ENCODE results near the gene RNPEPL1.
A peak's percentile ranks its signal among the peaks of the same experiment; 100 is the strongest.

The RNPEPL1 gene

GRCh38 chr2:240560084-240560479 is 8.2 kb upstream of the RNPEPL1 start, which contains the start of gene DUSP28 (continued):
- TF ChIP-seq PATZ1 (tag by site-specific recombination; IDR thresholded peaks at IDR 0.05) (peak; percentile 78), ZNF596 (tag by site-specific recombination; IDR thresholded peaks at IDR 0.05) (no peak), ZNF214 (tag by site-specific recombination; IDR thresholded peaks at IDR 0.05; ENCODE audit: borderline replicate concordance) (no peak), KLF8 (tag by site-specific recombination; IDR thresholded peaks at IDR 0.05) (peak; percentile 69; the same call in 1 of the 2 replicates), SALL2 (tag by site-specific recombination; IDR thresholded peaks at IDR 0.05; ENCODE audit: borderline replicate concordance) (no peak), ZIC2 (tag by site-specific recombination; IDR thresholded peaks at IDR 0.05) (peak; percentile 29; the same call in 1 of the 2 replicates), ZNF140 (tag by site-specific recombination; IDR thresholded peaks at IDR 0.05) (no peak), TRIM28 (IDR thresholded peaks at IDR 0.05; ENCODE audit: borderline replicate concordance, low read length) (no peak), ZXDB (tag by site-specific recombination; IDR thresholded peaks at IDR 0.05) (peak; percentile 18; the same call in 1 of the 2 replicates), RBAK (tag by site-specific recombination; IDR thresholded peaks at IDR 0.05) (no peak), ZNF704 (tag by site-specific recombination; IDR thresholded peaks at IDR 0.05) (no peak), AEBP2 (tag by site-specific recombination; IDR thresholded peaks at IDR 0.05; ENCODE audit: borderline replicate concordance) (no peak), ZBTB48 (tag by site-specific recombination; IDR thresholded peaks at IDR 0.05) (peak; percentile 48), ZNF837 (tag by site-specific recombination; IDR thresholded peaks at IDR 0.05) (no peak), ZNF48 (tag by site-specific recombination; IDR thresholded peaks at IDR 0.05) (no peak), WT1 (tag by site-specific recombination; IDR thresholded peaks at IDR 0.05) (no peak), ZNF19 (tag by site-specific recombination; IDR thresholded peaks at IDR 0.05; ENCODE audit: low read depth) (no peak), ZNF560 (tag by site-specific recombination; IDR thresholded peaks at IDR 0.05; ENCODE audit: borderline replicate concordance) (no peak), ZBTB7A (tag by site-specific recombination; IDR thresholded peaks at IDR 0.05; ENCODE audit: low read depth) (no peak), ZNF785 (tag by site-specific recombination; IDR thresholded peaks at IDR 0.05) (no peak), ZNF133 (tag by site-specific recombination; IDR thresholded peaks at IDR 0.05) (no peak), ZEB2 (tag by site-specific recombination; IDR thresholded peaks at IDR 0.05) (peak; percentile 31; the same call in 1 of the 2 replicates), ZNF549 (tag by site-specific recombination; IDR thresholded peaks at IDR 0.05) (no peak), ZNF488 (tag by site-specific recombination; IDR thresholded peaks at IDR 0.05) (no peak), ZNF843 (tag by site-specific recombination; IDR thresholded peaks at IDR 0.05) (0 out of 2 replicates have a peak, but pooled peaks have one; percentile 24), ZNF146 (tag by site-specific recombination; IDR thresholded peaks at IDR 0.05) (no peak), SP2 (tag by site-specific recombination; IDR thresholded peaks at IDR 0.05) (peak; percentile 74), ZBTB17 (tag by site-specific recombination; IDR thresholded peaks at IDR 0.05) (no peak), ZSCAN16 (tag by site-specific recombination; IDR thresholded peaks at IDR 0.05) (no peak), ZSCAN18 (tag by site-specific recombination; IDR thresholded peaks at IDR 0.05) (no peak), HIC1 (tag by site-specific recombination; IDR thresholded peaks at IDR 0.05) (peak; percentile 94), ZFHX2 (tag by site-specific recombination; conservative IDR thresholded peaks at IDR 0.05) (peak; percentile 79), ZNF138 (tag by site-specific recombination; IDR thresholded peaks at IDR 0.05; ENCODE audit: borderline replicate concordance) (no peak), SP3 (tag by site-specific recombination; IDR thresholded peaks at IDR 0.05) (peak; percentile 71; the same call in 1 of the 2 replicates)
